ENCODE data around the gene ASTN2.

ASTN2 gene

GRCh38 chr9:116558818-116559540 lies 855.9 kb downstream of the ASTN2 start:
- no peaks in the 10 kb centered on the region for H3K36me3 ChIP-seq (ENCODE audit: control insufficient read depth, insufficient read depth, low read length)
- no peak for DNase-seq (ENCODE audit: extremely low read depth, insufficient read length)
- H3K4me3 ChIP-seq (replicated peaks; ENCODE audit: low read depth, low read length): no peak overlapping the region
- no peaks in the 10 kb centered on the region for H3K27me3 ChIP-seq (replicated peaks; ENCODE audit: control insufficient read depth, insufficient read depth, low read length)
- TF ChIP-seq, protein P1, sequence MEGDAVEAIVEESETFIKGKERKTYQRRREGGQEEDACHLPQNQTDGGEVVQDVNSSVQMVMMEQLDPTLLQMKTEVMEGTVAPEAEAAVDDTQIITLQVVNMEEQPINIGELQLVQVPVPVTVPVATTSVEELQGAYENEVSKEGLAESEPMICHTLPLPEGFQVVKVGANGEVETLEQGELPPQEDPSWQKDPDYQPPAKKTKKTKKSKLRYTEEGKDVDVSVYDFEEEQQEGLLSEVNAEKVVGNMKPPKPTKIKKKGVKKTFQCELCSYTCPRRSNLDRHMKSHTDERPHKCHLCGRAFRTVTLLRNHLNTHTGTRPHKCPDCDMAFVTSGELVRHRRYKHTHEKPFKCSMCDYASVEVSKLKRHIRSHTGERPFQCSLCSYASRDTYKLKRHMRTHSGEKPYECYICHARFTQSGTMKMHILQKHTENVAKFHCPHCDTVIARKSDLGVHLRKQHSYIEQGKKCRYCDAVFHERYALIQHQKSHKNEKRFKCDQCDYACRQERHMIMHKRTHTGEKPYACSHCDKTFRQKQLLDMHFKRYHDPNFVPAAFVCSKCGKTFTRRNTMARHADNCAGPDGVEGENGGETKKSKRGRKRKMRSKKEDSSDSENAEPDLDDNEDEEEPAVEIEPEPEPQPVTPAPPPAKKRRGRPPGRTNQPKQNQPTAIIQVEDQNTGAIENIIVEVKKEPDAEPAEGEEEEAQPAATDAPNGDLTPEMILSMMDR (IDR thresholded peaks at IDR 0.05; ENCODE audit: insufficient read depth, low read length, poor library complexity, severe bottlenecking): no peak

- H3K36me3 ChIP-seq (ENCODE audit: control insufficient read depth, insufficient read depth, low read length): no peaks in the 10 kb centered on the region
- DNase-seq (ENCODE audit: extremely low read depth, insufficient read length): no peak
- H3K4me3 ChIP-seq (replicated peaks; ENCODE audit: low read depth, low read length): no peak overlapping the region
- no peaks in the 10 kb centered on the region for H3K27me3 ChIP-seq (replicated peaks; ENCODE audit: control insufficient read depth, insufficient read depth, low read length)
- TF ChIP-seq, protein P1 (IDR thresholded peaks at IDR 0.05; ENCODE audit: insufficient read depth, low read length, poor library complexity, severe bottlenecking): no peak
Measured at GRCh38 chr9:116558035-116558434, 856.8 kb downstream of the ASTN2 start.

DNA sequence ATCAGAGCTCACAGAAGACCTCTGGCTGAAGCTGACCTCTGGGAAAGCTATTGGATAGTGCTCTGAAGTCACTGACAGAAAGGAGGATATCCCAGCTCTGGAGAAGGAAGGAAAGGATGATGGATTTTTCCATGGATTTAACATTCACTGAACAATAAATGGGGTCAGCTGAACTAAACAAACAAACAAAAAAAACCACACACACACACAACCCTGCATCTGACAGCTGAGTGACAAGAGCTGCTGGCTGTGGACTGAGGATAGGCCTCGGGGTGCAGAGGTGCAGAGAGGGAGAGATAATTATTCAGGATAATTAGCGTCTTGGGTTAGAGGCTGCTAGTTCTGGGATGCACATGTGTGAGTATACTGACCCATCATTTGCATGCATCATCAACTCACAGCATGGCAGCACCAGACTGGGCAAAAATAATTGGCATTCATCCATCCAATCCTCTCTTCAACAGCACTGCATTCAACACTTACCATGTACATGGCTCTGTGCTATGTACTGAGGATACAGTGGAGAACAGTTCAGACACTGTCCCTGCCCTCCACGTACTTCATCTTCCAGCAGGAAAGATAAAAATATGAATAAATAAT lies 859.2 kb downstream of the ASTN2 start:
- no peak for DNase-seq (ENCODE audit: extremely low read depth, insufficient read length)
- TF ChIP-seq, protein P1 (IDR thresholded peaks at IDR 0.05; ENCODE audit: insufficient read depth, low read length, poor library complexity, severe bottlenecking): no peak
- Histone ChIP-seq H3K4me3 (replicated peaks; ENCODE audit: low read depth, low read length) (no peak overlapping the region), H3K36me3 (ENCODE audit: control insufficient read depth, insufficient read depth, low read length) (no peaks in the 10 kb centered on the region), H3K27me3 (replicated peaks; ENCODE audit: control insufficient read depth, insufficient read depth, low read length) (no peaks in the 10 kb centered on the region)

DNA sequence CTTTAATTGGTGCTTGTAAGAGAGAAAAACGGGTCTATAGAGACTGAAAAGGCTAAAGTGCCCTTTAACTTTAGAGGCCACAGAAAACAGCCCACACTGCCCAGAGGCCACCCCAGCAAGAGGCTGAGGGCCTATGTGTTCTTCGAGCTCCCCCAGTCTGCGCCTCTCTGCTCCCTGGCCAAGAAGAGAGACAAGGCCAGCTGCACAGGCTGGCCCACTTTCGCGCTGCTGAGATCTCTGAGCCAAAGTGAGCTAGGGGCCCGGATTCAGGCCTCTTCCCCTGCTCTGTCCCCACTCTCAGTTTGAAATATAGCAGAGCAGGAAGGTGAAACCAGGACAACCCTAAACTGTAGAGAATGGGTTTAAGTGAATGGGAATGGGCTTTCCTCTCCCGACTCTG lies 859.7 kb downstream of the ASTN2 start:
- Histone ChIP-seq H3K36me3 (ENCODE audit: control insufficient read depth, insufficient read depth, low read length) (no peaks in the 10 kb centered on the region), H3K4me3 (replicated peaks; ENCODE audit: low read depth, low read length) (no peak overlapping the region), H3K27me3 (replicated peaks; ENCODE audit: control insufficient read depth, insufficient read depth, low read length) (no peaks in the 10 kb centered on the region)
- TF ChIP-seq, protein P1 (IDR thresholded peaks at IDR 0.05; ENCODE audit: insufficient read depth, low read length, poor library complexity, severe bottlenecking): no peak
- no peak for DNase-seq (ENCODE audit: extremely low read depth, insufficient read length)

- TF ChIP-seq, protein P1 (IDR thresholded peaks at IDR 0.05; ENCODE audit: insufficient read depth, low read length, poor library complexity, severe bottlenecking): no peak
- DNase-seq (ENCODE audit: extremely low read depth, insufficient read length): no peak
Measured at GRCh38 chr9:116550696-116551436, 864.0 kb downstream of the ASTN2 start.

More at GRCh38 chr9:116550696-116551436, 864.0 kb downstream of the ASTN2 start:
- Histone ChIP-seq H3K36me3 (ENCODE audit: control insufficient read depth, insufficient read depth, low read length) (no peaks in the 10 kb centered on the region), H3K27me3 (replicated peaks; ENCODE audit: control insufficient read depth, insufficient read depth, low read length) (no peaks in the 10 kb centered on the region), H3K4me3 (replicated peaks; ENCODE audit: low read depth, low read length) (no peak overlapping the region)

All from GM06990 (cell line).